H1 (cell line): ENCODE data around the gene WNT3A. TPM values are rescaled to one million over a fixed set of nuclear protein-coding genes. Genes with fewer than 3 reads are reported as not detected.

ENCODE experiments used
- CTCF ChIA-PET: fragments of 300-600 bp; sonication (Branson Sonifier 250); formaldehyde crosslinking; loops from one replicate; lab custom pipeline; 2021; ENCODE audit not compliant: partially characterized antibody; lab: Charles Lee
- POLR2A ChIA-PET: fragments of 300-600 bp; sonication (Branson Sonifier 250); formaldehyde crosslinking; loops from one replicate; lab custom pipeline; 2021; ENCODE audit warnings: inconsistent platforms; ENCODE audit not compliant: partially characterized antibody; lab: Charles Lee
- DNase-seq, 2 experiments: peaks; one replicate each; pipeline versions ENCODE4 v3.0.0 to v3.0.0-alpha.2; 2010 to 2022; ENCODE audit warnings: low spot score in 2 of 2, low read depth in 1 of 2, mixed read lengths in 1 of 2
- FAIRE-seq: peaks from 2 replicates; lab custom pipeline; 2011; peaks lifted over from hg19 to GRCh38; lab: Jason Lieb, UNC
- H2AFZ ChIP-seq: 2 replicates; pipeline ENCODE4 v1.8.1; 2012; ENCODE audit warnings: low read length, inconsistent platforms
- H2AK5ac ChIP-seq: 2 replicates; pipeline ENCODE4 v1.6.1; 2013; ENCODE audit warnings: low read depth, low read length
- H2BK120ac ChIP-seq: replicated peaks from 2 replicates; pipeline ENCODE3; 2013; ENCODE audit warnings: low read depth, low read length, inconsistent platforms
- H2BK12ac ChIP-seq: 2 replicates; pipeline ENCODE4 v1.6.1; 2013; ENCODE audit warnings: low read depth, low read length
- H2BK15ac ChIP-seq: 2 replicates; pipeline ENCODE4 v1.6.1; 2013; ENCODE audit warnings: low read length
- H2BK20ac ChIP-seq: 2 replicates; pipeline ENCODE4 v1.6.1; 2013; ENCODE audit warnings: low read length
- H2BK5ac ChIP-seq: 2 replicates; pipeline ENCODE4 v1.6.1; 2013; ENCODE audit warnings: low read depth, low read length
- H3K14ac ChIP-seq: 2 replicates; pipeline ENCODE4 v1.6.1; 2013; ENCODE audit warnings: inconsistent platforms; ENCODE audit not compliant: insufficient read length
- H3K18ac ChIP-seq: 2 replicates; pipeline ENCODE4 v1.6.1; 2013; ENCODE audit warnings: low read length; ENCODE audit errors: extremely low read depth
- H3K23ac ChIP-seq: 2 replicates; pipeline ENCODE4 v1.6.1; 2013; ENCODE audit warnings: inconsistent platforms; ENCODE audit not compliant: insufficient read length
- H3K23me2 ChIP-seq: 2 replicates; pipeline ENCODE4 v1.6.1; 2013; ENCODE audit warnings: low read depth, low read length
- H3K27ac ChIP-seq: 2 replicates; pipeline ENCODE4 v1.6.1; 2011; ENCODE audit warnings: low read depth, low read length, inconsistent platforms
- H3K27me3 ChIP-seq, 4 experiments: replicated peaks in 1 of 4; 1 replicate in 1 of 4; 2 replicates in 3 of 4; pipeline versions ENCODE4 v1.6.1 to v1.8.1; 2011 to 2013; ENCODE audit warnings: low read length in 3 of 4, mild to moderate bottlenecking in 3 of 4, inconsistent platforms in 2 of 4, mixed read lengths in 2 of 4, moderate library complexity in 1 of 4; ENCODE audit not compliant: control insufficient read depth in 3 of 4, insufficient read depth in 3 of 4; ENCODE audit errors: extremely low read depth in 1 of 4
- H3K36me3 ChIP-seq, 4 experiments: 2 replicates each; pipeline versions ENCODE4 v1.6.1 to v1.8.1; 2011 to 2013; ENCODE audit warnings: mild to moderate bottlenecking in 4 of 4, low read length in 3 of 4, moderate library complexity in 2 of 4, control low read depth in 1 of 4, inconsistent platforms in 1 of 4; ENCODE audit not compliant: insufficient read depth in 4 of 4, control insufficient read depth in 2 of 4
- H3K4ac ChIP-seq: replicated peaks from 2 replicates; pipeline ENCODE3; 2013; ENCODE audit warnings: low read length, low read depth, mixed read lengths, inconsistent platforms; ENCODE audit not compliant: insufficient read length
- H3K4me1 ChIP-seq, 4 experiments: replicated peaks in 1 of 4; 1 replicate in 1 of 4; 2 replicates in 3 of 4; pipeline versions ENCODE4 v1.6.1 to v1.8.1; 2011 to 2013; ENCODE audit warnings: low read length in 3 of 4, inconsistent platforms in 2 of 4, mixed read lengths in 1 of 4; ENCODE audit not compliant: insufficient read depth in 4 of 4, control insufficient read depth in 3 of 4
- H3K4me2 ChIP-seq, 2 experiments: 2 replicates each; pipeline versions ENCODE4 v1.6.1 to v1.8.1; 2011 to 2013; ENCODE audit warnings: low read depth in 2 of 2, low read length in 2 of 2, control low read depth in 1 of 2, inconsistent platforms in 1 of 2, mild to moderate bottlenecking in 1 of 2; ENCODE audit not compliant: insufficient read depth in 1 of 2
- H3K4me3 ChIP-seq, 4 experiments: fragments of 200-600, 300-600 bp in 1 of 4; sonication (generic), shearing (Covaris generic), sonication (Bioruptor Twin) in 1 of 4; 2 replicates each; pipeline versions ENCODE4 v1.5.1 to v1.8.1; 2011 to 2016; ENCODE audit warnings: low read length in 4 of 4, low read depth in 3 of 4, control low read depth in 2 of 4, inconsistent platforms in 2 of 4, mild to moderate bottlenecking in 2 of 4, mixed read lengths in 1 of 4, moderate library complexity in 1 of 4; ENCODE audit not compliant: insufficient read depth in 2 of 4; ENCODE audit errors: extremely low read depth in 1 of 4
- H3K56ac ChIP-seq: replicated peaks from 2 replicates; pipeline ENCODE3; 2013; ENCODE audit warnings: low read depth, mild to moderate bottlenecking, mixed read lengths, low read length, inconsistent platforms; ENCODE audit not compliant: insufficient read length
- H3K79me1 ChIP-seq: 2 replicates; pipeline ENCODE4 v1.6.1; 2013; ENCODE audit warnings: low read depth, low read length, control low read depth
- H3K79me2 ChIP-seq, 2 experiments: 2 replicates each; pipeline versions ENCODE4 v1.6.1 to v1.8.1; 2012 to 2013; ENCODE audit warnings: low read length in 2 of 2, mild to moderate bottlenecking in 2 of 2, inconsistent platforms in 1 of 2; ENCODE audit not compliant: insufficient read depth in 2 of 2, control insufficient read depth in 1 of 2
- H3K9ac ChIP-seq, 4 experiments: replicated peaks in 1 of 4; 1 replicate in 1 of 4; 2 replicates in 3 of 4; pipeline versions ENCODE4 v1.6.1 to v1.8.1; 2011 to 2013; ENCODE audit warnings: low read depth in 3 of 4, low read length in 3 of 4, control low read depth in 2 of 4, mild to moderate bottlenecking in 2 of 4, moderate library complexity in 2 of 4, inconsistent platforms in 1 of 4; ENCODE audit errors: extremely low read depth in 1 of 4
- H3K9me3 ChIP-seq, 2 experiments: 2 replicates each; pipeline versions ENCODE4 v1.6.1 to v1.8.1; 2012 to 2013; ENCODE audit warnings: mild to moderate bottlenecking in 2 of 2, moderate library complexity in 2 of 2, control low read depth in 1 of 2, inconsistent platforms in 1 of 2, low read depth in 1 of 2, low read length in 1 of 2, mixed read lengths in 1 of 2; ENCODE audit not compliant: insufficient read depth in 2 of 2
- H4K20me1 ChIP-seq, 2 experiments: replicated peaks in 1 of 2; 2 replicates each; pipeline versions ENCODE3 to v1.8.1; 2011 to 2013; ENCODE audit warnings: inconsistent platforms in 2 of 2, low read length in 2 of 2, mild to moderate bottlenecking in 1 of 2; ENCODE audit not compliant: insufficient read depth in 2 of 2, control insufficient read depth in 1 of 2
- H4K5ac ChIP-seq: 2 replicates; pipeline ENCODE4 v1.6.1; 2013; ENCODE audit warnings: low read length, low read depth, mixed read lengths, inconsistent platforms; ENCODE audit not compliant: insufficient read length
- H4K8ac ChIP-seq: 2 replicates; pipeline ENCODE4 v1.8.0; 2013; ENCODE audit warnings: mild to moderate bottlenecking, moderate library complexity, low read length, inconsistent platforms; ENCODE audit not compliant: insufficient read depth; ENCODE audit errors: extremely low read depth
- H4K91ac ChIP-seq: replicated peaks from 2 replicates; pipeline ENCODE3; 2013; ENCODE audit warnings: low read length, mixed read lengths, inconsistent platforms; ENCODE audit not compliant: insufficient read length
- CHD2 ChIP-seq: IDR thresholded peaks from 2 replicates; pipeline ENCODE4 v1.6.1; 2012; ENCODE audit warnings: low read length, improper control_type of control experiment
- CTBP2 ChIP-seq: IDR thresholded peaks from 2 replicates; pipeline ENCODE4 v1.7.0; 2011; ENCODE audit warnings: borderline replicate concordance, mild to moderate bottlenecking, moderate library complexity, mixed read lengths, low read length; ENCODE audit not compliant: insufficient read depth, insufficient read length
- NRF1 ChIP-seq: IDR thresholded peaks from 2 replicates; pipeline ENCODE4 v1.6.1; 2011; ENCODE audit warnings: mild to moderate bottlenecking, low read depth, low read length, improper control_type of control experiment
- SRF ChIP-seq: IDR thresholded peaks from 2 replicates; pipeline ENCODE4 v1.6.1; 2011; ENCODE audit warnings: mild to moderate bottlenecking, low read depth, low read length, moderate library complexity
- TAF1 ChIP-seq: IDR thresholded peaks from 2 replicates; pipeline ENCODE4 v1.6.1; 2011; ENCODE audit warnings: mild to moderate bottlenecking, low read depth, low read length
- TCF12 ChIP-seq: IDR thresholded peaks from 2 replicates; pipeline ENCODE4 v1.6.1; 2011; ENCODE audit warnings: low read depth, mild to moderate bottlenecking, low read length
- WGBS, 2 experiments: shearing (Covaris generic) in 1 of 2; methylation state at CpG; one replicate each; pipeline versions ENCODE4 v1.1.6 to v1.1.7; 2013 to 2015; ENCODE audit warnings: low lambda C conversion rate in 2 of 2, mixed read lengths in 2 of 2, inconsistent platforms in 1 of 2, low coverage in 1 of 2, missing lambda C conversion rate in 1 of 2; ENCODE audit not compliant: insufficient replicate concordance in 2 of 2, insufficient coverage in 1 of 2, insufficient read length in 1 of 2; ENCODE audit errors: extremely low coverage in 1 of 2, missing lambda C conversion rate in 1 of 2; 5-methylcytosine and 5-hydroxymethylcytosine counted together
- polyA plus RNA-seq, 7 experiments: library from polyadenylated mRNA; depleted of rRNA in 3 of 7; stranded (reverse) in 5 of 7; unstranded in 2 of 7; fragments of >200 nt in 5 of 7; fragments of 200-250 nt in 2 of 7; gene quantifications; 1 replicate in 5 of 7; 2 replicates in 1 of 7; 4 replicates in 1 of 7; pipeline versions ENCODE4 v1.2.1 to v1.2.3, GENCODE V29; 2011 to 2013; ENCODE audit warnings: missing spikeins in 2 of 7, mixed read lengths in 2 of 7
- total RNA-seq: library from RNA; stranded (reverse); fragmentation: NEBNext Ultra II Directional; extraction: Animal tissue kit (Norgen Biotek cat#: 25700); gene quantifications from 2 replicates; pipeline ENCODE4 v1.2.1, GENCODE V29; 2021

The WNT3A gene
- total and polyA plus RNA-seq, 2 of the 8 experiments (the other 6 are each of a cell fraction or from before 2014, with no cell fraction given) = 0.08 to 0.19 TPM

GRCh38 chr1:228023294-228023639 is 16.5 kb downstream of the WNT3A start:
- Histone ChIP-seq H2BK120ac (no peak overlapping the region), H3K23me2 (0 out of 2 replicates have a peak, but pooled peaks cover 2% of the 10 kb centered on the region), H3K4ac (no peak overlapping the region), H3K36me3 (no peaks in the 10 kb centered on the region), H2BK5ac (no peak overlapping the region), H3K4me3 (no peak overlapping the region), H4K8ac (no peak overlapping the region), H3K79me1 (no peaks in the 10 kb centered on the region), H4K5ac (no peak overlapping the region), H3K14ac (no peak overlapping the region), H3K23ac (no peak overlapping the region), H3K4me1 (no peaks in the 10 kb centered on the region), H2BK12ac (no peak overlapping the region), H4K20me1 (no peaks in the 10 kb centered on the region), H3K9ac (no peak overlapping the region), H4K91ac (no peak overlapping the region), H3K79me2 (no peaks in the 10 kb centered on the region), H3K27me3 (peaks cover 0 to 11% (median 0%) of the 10 kb centered on the region in 4 experiments; a peak in 3 of 7 replicates), H3K56ac (no peak overlapping the region), H3K27ac (no peak overlapping the region), H2BK20ac (no peak overlapping the region), H2AFZ (no peak overlapping the region), H3K9me3 (no peaks in the 10 kb centered on the region), H2BK15ac (no peak overlapping the region), H3K4me2 (no peak overlapping the region), H2AK5ac (no peak overlapping the region), H3K18ac (no peak overlapping the region)
- ChIA-PET POLR2A (no interaction called here), CTCF (interaction anchor here (4.3 kb wide), 1 partner anchor 19 kb away, joined by 26 read pairs; no protein-coding TSS in a partner anchor)
- WGBS, 2 experiments = 84% methylated on average over 3 of the region's 3 CpGs; no CpG with 5 or more reads in 1 of the 2 experiments
- DNase-seq (no peak), FAIRE-seq (no peak)
- no peak for TF ChIP-seq TCF12
- no peak for TF ChIP-seq TAF1
- no peak for TF ChIP-seq SRF
- TF ChIP-seq NRF1 = no peak
- TF ChIP-seq CTBP2 = no peak
- TF ChIP-seq CHD2 = no peak
